H54 (cell line): ENCODE measurements around the gene PNPLA7.
"Not testable (repeated sequence)": the region's sequence is repeated elsewhere in the genome, so short reads cannot be mapped to it uniquely, and the experiment has no call there.

Experiments
- DNase-seq: peaks from one replicate; pipeline ENCODE4 v3.0.0; 2011; ENCODE audit warnings: low spot score, mixed read lengths; ENCODE audit not compliant: insufficient read length
- FAIRE-seq: peaks from 3 replicates; lab custom pipeline; 2011; peaks lifted over from hg19 to GRCh38; lab: Jason Lieb, UNC
- POLR2A ChIP-seq: IDR thresholded peaks from 2 replicates; pipeline ENCODE4 v1.6.1; 2011; ENCODE audit warnings: low read depth, mild to moderate bottlenecking, low read length

The PNPLA7 gene

DNA sequence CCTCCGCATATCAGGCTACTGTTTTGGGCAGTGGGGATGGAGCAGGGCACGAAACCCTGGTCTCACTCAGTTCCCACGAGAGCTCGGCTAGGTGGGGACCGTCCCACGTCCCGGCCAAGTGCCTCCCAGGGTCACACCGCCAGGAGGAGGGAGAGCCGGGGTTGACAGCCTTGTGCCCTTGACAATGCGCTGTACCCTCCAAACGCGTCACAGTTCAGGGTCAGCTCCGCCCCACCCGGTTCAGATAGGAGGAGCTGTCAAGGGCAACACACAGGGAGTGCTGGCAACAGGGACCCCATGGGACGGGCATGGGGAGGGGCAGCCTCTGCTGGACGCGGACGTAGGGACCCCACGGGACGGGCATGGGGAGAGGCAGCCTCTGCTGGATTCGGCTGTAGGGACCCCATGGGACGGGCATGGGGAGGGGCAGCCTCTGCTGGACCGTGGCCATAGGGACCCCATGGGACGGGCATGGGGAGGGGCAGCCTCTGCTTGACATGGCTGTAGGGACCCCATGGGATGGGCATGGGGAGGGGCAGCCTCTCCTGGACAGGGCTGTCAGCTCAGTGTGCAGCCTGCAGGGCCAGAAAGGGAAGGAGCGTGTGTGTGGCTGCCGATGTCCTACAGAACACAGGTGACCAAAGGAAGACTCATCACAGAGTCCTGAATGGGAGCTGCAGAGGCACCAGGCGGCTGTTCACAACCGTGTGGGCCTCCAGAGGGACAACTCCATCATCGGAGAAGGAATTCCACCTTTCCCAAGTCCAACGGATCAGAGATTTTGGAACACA lies 29.4 kb downstream of the PNPLA7 start:
- FAIRE-seq: no peak
- no peak for DNase-seq
- TF ChIP-seq POLR2A: no peak

DNA sequence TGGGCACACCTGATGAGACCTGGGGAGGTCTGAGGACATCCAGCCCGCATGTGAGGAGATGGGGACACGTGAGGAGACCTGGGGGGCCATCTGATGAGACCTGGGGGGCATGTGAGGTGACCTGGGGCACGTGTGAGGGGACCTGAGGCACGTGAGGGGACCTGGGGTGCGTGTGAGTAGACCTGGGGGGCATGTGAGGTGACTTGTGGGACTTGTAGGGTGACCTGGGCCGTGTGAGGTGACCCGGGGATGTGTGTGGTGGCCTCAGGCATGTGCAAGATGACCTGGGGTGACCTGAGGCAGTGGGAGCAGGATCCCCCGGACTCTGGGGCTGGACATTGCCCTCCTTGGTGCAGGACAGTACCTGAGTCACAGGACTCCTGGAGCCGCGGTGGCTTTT lies 30.6 kb downstream of the PNPLA7 start:
- TF ChIP-seq POLR2A: no peak

DNA sequence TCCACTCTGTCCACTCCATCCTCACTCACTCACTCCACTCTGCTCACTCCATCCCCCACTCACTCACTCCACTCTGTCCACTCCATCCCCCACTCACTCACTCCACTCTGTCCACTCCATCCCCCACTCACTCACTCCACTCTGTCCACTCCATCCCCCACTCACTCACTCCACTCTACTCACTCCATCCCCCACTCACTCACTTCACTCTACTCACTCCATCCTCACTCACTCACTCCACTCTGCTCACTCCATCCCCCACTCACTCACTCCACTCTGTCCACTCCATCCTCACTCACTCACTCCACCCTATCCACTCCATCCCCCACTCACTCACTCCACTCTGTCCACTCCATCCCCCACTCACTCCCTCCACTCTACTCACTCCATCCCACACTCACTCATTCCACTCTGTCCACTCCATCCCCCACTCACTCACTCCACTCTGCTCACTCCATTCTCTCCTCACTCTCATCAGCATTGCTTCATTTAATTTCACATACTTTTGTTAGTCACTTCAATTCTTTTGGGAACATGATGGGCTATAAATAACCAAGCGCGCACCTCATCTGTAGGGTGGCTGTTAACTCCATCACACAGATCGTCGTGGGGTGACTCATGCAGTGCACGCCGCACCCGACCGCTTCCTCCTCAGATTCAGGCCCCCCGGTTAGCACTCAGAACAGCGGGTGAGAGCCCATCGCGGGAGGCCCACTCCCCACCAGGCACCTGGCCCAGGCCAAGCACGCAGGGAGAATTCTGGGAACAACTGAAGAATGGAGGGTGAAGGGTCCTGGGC lies 31.3 kb downstream of the PNPLA7 start:
- DNase-seq, FAIRE-seq: not testable (repeated sequence)

More for the DNA sequence above, 30.6 kb downstream of the PNPLA7 start:
- FAIRE-seq (no peak), DNase-seq (no peak)

DNA sequence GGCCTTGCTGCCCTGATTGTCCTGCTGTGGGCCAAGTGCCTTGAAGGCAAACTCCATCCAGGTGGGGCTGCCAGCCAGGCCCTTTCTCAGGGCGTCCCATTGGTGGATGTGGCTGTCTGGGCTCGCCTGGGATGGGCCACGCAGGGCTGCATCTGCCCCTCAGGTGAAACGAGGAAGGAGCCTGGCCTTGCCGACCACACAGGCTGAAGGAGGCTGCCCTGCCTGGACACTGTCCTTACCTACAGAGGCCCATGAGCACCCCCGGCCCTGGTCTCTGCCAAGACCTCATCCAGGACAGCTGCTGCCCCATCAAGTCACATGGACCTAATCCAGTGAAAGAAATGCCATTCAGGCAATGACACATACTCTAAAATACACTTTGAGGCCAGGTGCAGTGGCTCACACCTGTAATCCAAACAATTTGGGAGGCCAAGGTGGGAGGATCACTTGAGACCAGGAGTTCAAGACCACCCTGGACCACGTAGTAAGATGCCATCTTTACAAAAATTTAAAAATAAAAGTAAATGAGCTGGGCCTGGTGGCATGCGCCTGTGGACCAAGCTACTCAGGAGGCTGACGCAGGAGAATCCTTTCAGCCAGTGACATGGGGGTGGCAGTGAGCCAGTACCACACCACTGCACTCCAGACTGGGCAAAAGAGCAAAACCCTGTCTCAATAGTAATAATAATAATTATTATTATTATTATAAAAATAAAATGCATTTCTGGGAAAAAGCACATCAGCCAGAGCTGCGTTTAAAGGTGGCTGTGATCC lies 33.9 kb downstream of the PNPLA7 start:
- DNase-seq: no peak

DNA sequence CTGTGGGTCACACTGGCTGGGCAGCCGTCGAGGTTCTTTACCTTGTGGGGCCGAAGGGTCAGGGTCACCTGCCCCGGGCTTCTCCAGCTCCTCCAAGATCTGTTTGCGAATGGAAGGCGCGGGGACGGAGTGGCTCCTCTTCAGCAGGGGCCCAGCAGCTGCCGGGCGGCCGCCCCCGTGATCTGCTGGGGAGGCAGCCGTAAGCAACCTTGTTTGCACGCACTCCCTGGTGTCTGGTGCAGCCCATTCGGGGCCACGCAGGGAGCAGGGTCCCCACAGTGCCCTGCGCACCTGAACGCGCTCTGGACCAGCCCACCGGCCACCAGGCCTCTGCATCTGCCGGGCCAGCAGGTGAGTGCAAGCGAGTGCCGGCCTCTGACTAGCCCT lies 34.9 kb downstream of the PNPLA7 start:
- DNase-seq (no peak), FAIRE-seq (no peak)
- TF ChIP-seq POLR2A: no peak

More for the DNA sequence above, 33.9 kb downstream of the PNPLA7 start:
- TF ChIP-seq POLR2A: no peak
- FAIRE-seq: no peak

DNA sequence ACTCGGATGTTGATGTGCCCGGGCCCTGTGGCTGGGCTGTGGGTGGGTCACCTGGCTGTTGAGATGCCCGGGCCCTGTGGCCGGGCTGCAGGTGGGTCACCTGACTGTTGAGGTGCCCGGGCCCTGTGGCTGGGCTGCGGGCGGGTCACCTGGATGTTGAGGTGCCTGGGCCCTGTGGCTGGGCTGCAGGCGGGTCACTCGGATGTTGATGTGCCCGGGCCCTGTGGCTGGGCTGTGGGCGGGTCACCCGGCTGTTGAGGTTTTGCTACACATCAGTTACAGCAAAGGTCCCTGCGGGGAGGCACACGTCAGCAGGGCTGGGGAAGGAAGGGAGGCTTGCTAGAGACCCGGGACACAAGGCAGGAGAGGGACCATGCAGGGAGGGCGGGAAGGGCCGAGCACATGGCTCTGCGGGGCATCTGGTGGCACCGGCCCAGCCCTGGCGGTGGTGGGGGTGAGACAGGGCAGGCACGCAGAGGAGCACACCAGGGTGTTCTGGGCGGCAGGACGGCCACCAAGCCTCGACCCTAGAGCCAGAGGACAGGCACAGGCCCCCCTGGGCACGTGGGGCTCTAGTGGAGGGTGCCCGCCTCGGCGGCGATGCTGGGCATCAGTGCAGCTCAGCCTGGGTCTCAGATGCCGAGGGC lies 35.4 kb downstream of the PNPLA7 start:
- no peak for TF ChIP-seq POLR2A
- FAIRE-seq: no peak
- no peak for DNase-seq

DNA sequence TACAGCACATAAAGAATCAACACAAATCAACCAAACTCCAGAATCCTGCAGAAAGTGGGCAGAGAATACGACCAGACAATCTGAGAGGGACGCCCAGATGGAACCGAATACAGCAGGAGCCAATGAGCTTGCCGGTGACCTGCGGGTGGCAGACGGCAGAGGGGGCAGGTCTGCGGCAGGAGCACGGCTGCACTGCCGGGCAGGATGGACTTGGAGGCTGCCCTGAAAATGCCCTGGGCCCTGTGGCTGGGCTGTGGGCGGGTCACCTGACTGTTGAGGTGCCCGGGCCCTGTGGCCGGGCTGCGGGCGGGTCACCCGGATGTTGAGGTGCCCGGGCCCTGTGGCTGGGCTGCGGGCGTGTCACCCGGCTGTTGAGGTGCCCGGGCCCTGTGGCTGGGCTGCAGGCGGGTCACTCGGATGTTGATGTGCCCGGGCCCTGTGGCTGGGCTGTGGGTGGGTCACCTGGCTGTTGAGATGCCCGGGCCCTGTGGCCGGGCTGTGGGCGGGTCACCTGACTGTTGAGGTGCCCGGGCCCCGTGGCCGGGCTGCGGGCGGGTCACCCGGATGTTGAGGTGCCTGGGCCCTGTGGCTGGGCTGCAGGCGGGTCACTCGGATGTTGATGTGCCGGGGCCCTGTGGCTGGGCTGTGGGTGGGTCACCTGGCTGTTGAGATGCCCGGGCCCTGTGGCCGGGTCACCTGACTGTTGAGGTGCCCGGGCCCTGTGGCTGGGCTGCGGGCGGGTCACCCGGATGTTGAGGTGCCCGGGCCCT lies 36.2 kb downstream of the PNPLA7 start:
- FAIRE-seq, DNase-seq: not testable (repeated sequence)

DNA sequence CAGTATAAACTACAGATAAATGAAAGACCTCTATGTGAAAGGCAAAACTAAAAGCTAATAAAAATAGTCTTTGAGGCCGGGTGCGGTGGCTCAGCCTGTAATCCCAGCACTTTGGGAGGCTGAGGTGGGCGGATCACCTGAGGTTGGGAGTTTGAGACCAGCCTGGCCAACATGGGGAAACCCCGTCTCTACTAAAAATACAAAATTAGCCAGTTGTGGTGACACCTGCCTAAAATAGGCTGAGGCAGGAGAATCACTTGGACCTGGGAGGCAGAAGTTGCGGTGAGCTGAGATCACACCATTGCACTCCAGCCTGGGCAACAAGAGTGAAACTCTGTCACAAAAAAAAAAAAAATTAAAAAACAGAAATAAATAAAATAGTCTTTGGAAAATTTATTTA lies 37.1 kb downstream of the PNPLA7 start:
- DNase-seq, FAIRE-seq: not testable (repeated sequence)

DNA sequence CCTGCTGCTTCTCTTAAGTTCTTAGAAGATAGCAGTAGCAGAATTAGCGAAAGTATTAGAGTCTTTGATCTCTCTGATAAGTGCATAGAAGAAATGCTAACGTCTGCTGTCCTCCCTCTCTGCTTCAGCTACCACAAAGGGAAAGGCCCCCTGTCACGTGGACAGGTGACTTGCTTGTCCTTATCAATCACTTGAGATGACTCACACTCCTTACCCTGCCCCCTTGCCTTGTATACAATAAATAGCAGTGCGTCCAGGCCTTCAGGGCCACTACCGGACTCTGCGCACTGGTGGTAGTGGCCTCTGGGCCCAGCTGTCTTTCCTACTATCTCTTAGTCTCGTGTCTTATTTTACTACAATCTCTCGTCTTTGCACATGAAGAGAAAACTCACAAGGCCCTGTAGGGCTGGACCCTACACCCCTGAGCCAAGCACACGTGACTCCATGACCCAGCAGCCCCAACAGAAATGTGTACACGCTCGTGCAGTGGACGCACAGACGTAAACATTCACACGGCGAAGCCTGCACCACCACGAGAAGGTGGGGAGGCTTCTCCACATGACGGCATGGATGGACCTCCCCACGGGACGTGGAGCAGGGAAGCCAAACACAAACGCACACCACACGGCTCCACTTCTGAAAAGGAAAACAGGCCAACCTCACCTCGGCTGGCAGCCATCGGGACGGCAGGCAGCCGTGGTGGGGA lies 38.3 kb downstream of the PNPLA7 start:
- TF ChIP-seq POLR2A: no peak
- DNase-seq (no peak), FAIRE-seq (no peak)

DNA sequence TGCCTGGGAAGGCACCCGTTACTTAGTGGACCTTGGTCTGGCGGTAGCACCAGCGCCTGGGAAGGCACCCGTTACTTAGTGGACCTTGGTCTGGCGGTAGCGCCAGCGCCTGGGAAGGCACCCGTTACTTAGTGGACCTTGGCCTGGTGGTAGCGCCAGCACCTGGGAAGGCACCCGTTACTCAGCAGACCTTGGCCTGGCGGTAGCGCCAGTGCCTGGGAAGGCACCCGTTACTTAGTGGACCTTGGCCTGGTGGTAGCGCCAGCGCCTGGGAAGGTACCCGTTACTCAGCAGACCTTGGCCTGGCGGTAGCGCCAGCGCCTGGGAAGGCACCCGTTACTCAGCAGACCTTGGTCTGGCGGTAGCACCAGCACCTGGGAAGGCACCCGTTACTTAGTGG lies 39.1 kb downstream of the PNPLA7 start:
- DNase-seq, FAIRE-seq: not testable (repeated sequence)

DNA sequence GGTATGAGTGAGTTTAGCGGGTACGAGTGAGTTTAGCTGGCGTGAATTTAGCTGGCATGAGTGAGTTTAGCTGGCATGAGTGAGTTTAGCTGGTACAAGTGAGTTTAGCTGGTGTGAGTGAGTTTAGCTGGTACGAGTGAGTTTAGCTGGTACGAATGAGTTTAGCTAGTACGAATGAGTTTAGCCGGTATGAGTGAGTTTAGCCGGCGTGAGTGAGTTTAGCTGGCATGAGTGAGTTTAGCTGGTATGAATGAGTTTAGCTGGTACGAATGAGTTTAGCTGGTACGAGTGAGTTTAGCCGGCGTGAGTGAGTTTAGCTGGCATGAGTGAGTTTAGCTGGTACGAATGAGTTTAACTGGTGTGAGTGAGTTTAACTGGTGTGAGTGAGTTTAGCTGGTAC lies 41.0 kb downstream of the PNPLA7 start:
- FAIRE-seq (no peak), DNase-seq (no peak)
- no peak for TF ChIP-seq POLR2A

DNA sequence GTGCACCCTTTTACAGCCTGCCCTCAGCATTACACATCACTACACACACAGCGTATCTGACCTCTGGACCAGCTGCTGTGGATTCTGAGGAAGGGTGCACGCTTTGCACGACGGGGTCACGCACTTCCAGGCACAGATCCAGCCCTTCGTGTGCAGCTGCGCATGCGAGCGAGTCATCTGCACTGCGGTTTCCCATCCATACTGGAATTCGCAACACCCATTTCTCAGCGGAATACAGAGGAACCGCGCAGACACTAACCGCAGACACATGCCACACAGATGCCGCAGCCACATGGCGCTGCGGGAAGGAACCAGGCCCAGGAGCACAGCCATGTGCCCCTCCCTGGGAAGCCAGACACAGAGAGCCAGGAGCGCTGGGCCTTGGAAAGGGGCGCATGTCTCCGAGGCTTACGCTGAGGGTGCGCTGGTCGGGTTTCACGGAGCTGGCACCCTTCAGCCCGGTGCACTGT lies 43.5 kb downstream of the PNPLA7 start:
- FAIRE-seq (no peak), DNase-seq (no peak)
- TF ChIP-seq POLR2A: no peak
